Peyer's patch (tissue), 4 donors: ENCODE results near the gene ASXL1.

ENCODE experiments used
- POLR2A ChIP-seq, 2 donors: fragments of 450-650 bp; IDR thresholded peaks; one replicate each; pipeline ENCODE4 v1.5.1; 2017; ENCODE audit warnings: antibody characterized with exemption in 2 of 2, mild to moderate bottlenecking in 2 of 2, moderate library complexity in 2 of 2
- TF ChIP-seq, protein P1 (sequence below), 6 experiments: fragments of 450-650 bp in 4 of 6; fragments of 200-600 bp in 2 of 6; sonication (generic) in 1 of 6; IDR thresholded peaks; one replicate each; pipeline ENCODE4 v1.5.1; 2017 to 2019; ENCODE audit warnings: antibody characterized with exemption in 6 of 6, mild to moderate bottlenecking in 3 of 6, moderate library complexity in 1 of 6

DNA sequence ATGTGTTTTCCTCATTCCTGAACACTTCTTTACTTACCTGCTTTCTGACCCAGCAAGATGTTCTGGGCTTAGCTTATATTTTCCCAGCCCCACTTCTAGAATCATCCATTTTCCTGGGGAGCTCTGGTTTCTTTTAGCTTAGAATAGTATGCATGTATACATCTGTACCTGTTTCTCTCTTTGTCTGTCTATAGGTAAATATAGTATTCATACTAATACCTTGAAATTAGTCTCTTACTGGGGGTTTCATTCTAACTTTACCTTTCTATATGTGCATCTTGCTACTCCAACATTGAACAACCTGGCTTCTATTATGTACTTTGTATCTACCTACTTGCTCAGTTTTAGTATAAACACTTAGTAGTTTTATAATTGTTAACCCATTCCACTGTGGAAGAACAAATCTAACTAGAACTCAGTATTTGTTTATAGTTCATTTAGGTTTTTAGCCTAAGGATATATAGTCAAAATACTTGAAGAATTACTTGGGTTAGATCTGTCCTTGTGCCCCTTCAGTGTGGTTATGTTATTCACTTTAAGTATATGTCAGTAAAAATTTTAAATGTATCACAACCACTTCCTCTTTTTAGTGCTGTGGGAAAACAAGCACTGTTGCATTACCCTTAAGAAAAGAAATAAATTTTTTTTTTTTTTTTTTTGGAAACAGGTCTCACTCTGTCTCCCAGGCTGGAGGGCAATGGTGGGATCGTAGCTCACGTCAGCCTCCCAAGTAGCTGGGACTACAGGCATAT is 54.0 kb downstream of the ASXL1 start:
- no peak for TF ChIP-seq POLR2A (IDR thresholded peaks at IDR 0.05)
- TF ChIP-seq, protein P1, sequence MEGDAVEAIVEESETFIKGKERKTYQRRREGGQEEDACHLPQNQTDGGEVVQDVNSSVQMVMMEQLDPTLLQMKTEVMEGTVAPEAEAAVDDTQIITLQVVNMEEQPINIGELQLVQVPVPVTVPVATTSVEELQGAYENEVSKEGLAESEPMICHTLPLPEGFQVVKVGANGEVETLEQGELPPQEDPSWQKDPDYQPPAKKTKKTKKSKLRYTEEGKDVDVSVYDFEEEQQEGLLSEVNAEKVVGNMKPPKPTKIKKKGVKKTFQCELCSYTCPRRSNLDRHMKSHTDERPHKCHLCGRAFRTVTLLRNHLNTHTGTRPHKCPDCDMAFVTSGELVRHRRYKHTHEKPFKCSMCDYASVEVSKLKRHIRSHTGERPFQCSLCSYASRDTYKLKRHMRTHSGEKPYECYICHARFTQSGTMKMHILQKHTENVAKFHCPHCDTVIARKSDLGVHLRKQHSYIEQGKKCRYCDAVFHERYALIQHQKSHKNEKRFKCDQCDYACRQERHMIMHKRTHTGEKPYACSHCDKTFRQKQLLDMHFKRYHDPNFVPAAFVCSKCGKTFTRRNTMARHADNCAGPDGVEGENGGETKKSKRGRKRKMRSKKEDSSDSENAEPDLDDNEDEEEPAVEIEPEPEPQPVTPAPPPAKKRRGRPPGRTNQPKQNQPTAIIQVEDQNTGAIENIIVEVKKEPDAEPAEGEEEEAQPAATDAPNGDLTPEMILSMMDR (IDR thresholded peaks at IDR 0.05): no peak
